Measurements from ENCODE around the gene TNS3. TPM values are rescaled to one million over a fixed set of nuclear protein-coding genes. Genes with fewer than 3 reads are reported as not detected.
"Not testable (repeated sequence)": the region's sequence is repeated elsewhere in the genome, so short reads cannot be mapped to it uniquely, and the experiment has no call there.

Gene TNS3
- total and polyA plus RNA-seq, 3 experiments from 2014 or later, result 1.4 to 1.5 TPM; not detected in 1

GRCh38 chr7:47471831-47472230 lies 110.1 kb downstream of the TNS3 start:
- H3K27ac ChIP-seq (ENCODE audit: low read depth, low read length), result no peak overlapping the region
- peaks cover 0 to 6% (median 0%) of the 10 kb centered on the region in 5 donors for H3K9me3 Mint-ChIP-seq
- no peaks in the 10 kb centered on the region for H3K36me3 ChIP-seq (ENCODE audit: insufficient read depth, low read length)
- H3K4me1 Mint-ChIP-seq, result no peaks in the 10 kb centered on the region
- H3K36me3 Mint-ChIP-seq, result no peaks in the 10 kb centered on the region
- H3K27me3 ChIP-seq (ENCODE audit: insufficient read depth, low read length, poor library complexity, severe bottlenecking), result no peaks in the 10 kb centered on the region
- H3K9me3 ChIP-seq (ENCODE audit: low read length), result no peaks in the 10 kb centered on the region
- POLR2A ChIA-PET, result no interaction called here
- H3K4me3 ChIP-seq (ENCODE audit: low read length), result no peak overlapping the region
- no peak overlapping the region for H3K27ac Mint-ChIP-seq
- CTCF ChIA-PET, result no interaction called here
- no peaks in the 10 kb centered on the region for H3K4me1 ChIP-seq (ENCODE audit: insufficient read depth, low read length)
- peaks cover 0 to 2% of the 10 kb centered on the region in 2 donors for H3K27me3 Mint-ChIP-seq
- no peak overlapping the region for H3K4me3 Mint-ChIP-seq
- DNase-seq, result no peak

- no peaks in the 10 kb centered on the region for H3K4me1 ChIP-seq (ENCODE audit: insufficient read depth, low read length)
- H3K4me1 Mint-ChIP-seq, result no peaks in the 10 kb centered on the region
- ChIA-PET CTCF (no interaction called here), POLR2A (no interaction called here)
- no peaks in the 10 kb centered on the region for H3K9me3 ChIP-seq (ENCODE audit: low read length)
- no peak for DNase-seq
- no peak overlapping the region for H3K4me3 ChIP-seq (ENCODE audit: low read length)
- H3K4me3 Mint-ChIP-seq, result no peak overlapping the region
- H3K36me3 ChIP-seq (ENCODE audit: insufficient read depth, low read length), result no peaks in the 10 kb centered on the region
- H3K27ac ChIP-seq (ENCODE audit: low read depth, low read length), result no peak overlapping the region
- H3K27me3 Mint-ChIP-seq, result peaks cover 0 to 2% of the 10 kb centered on the region in 2 donors
- no peak overlapping the region for H3K27ac Mint-ChIP-seq
- peaks cover 0 to 8% (median 0%) of the 10 kb centered on the region in 5 donors for H3K9me3 Mint-ChIP-seq
- no peaks in the 10 kb centered on the region for H3K36me3 Mint-ChIP-seq
- H3K27me3 ChIP-seq (ENCODE audit: insufficient read depth, low read length, poor library complexity, severe bottlenecking), result no peaks in the 10 kb centered on the region
These were observed 110.6 kb downstream of the TNS3 start for GRCh38 chr7:47471358-47471703.

GRCh38 chr7:47470567-47471357 lies 111.1 kb downstream of the TNS3 start:
- no peak for DNase-seq
- peaks cover 0 to 2% of the 10 kb centered on the region in 2 donors for H3K27me3 Mint-ChIP-seq
- Histone ChIP-seq H3K27me3 (ENCODE audit: insufficient read depth, low read length, poor library complexity, severe bottlenecking) (no peaks in the 10 kb centered on the region), H3K27ac (ENCODE audit: low read depth, low read length) (no peak overlapping the region), H3K36me3 (ENCODE audit: insufficient read depth, low read length) (no peaks in the 10 kb centered on the region), H3K9me3 (ENCODE audit: low read length) (no peaks in the 10 kb centered on the region), H3K4me1 (ENCODE audit: insufficient read depth, low read length) (no peaks in the 10 kb centered on the region), H3K4me3 (ENCODE audit: low read length) (no peak overlapping the region)
- ChIA-PET POLR2A (no interaction called here), CTCF (no interaction called here)
- peaks cover 0 to 5% (median 0%) of the 10 kb centered on the region in 5 donors for H3K9me3 Mint-ChIP-seq
- no peak overlapping the region for H3K4me3 Mint-ChIP-seq
- no peak overlapping the region for H3K27ac Mint-ChIP-seq
- no peaks in the 10 kb centered on the region for H3K36me3 Mint-ChIP-seq
- H3K4me1 Mint-ChIP-seq, result no peaks in the 10 kb centered on the region

- H3K9me3 ChIP-seq (ENCODE audit: low read length); CTCF ChIA-PET; H3K36me3 ChIP-seq (ENCODE audit: insufficient read depth, low read length); POLR2A ChIA-PET; H3K27ac ChIP-seq (ENCODE audit: low read depth, low read length); H3K4me3 ChIP-seq (ENCODE audit: low read length); H3K4me1 ChIP-seq (ENCODE audit: insufficient read depth, low read length); H3K4me3 Mint-ChIP-seq; H3K27ac Mint-ChIP-seq; DNase-seq; H3K27me3 ChIP-seq (ENCODE audit: insufficient read depth, low read length, poor library complexity, severe bottlenecking); H3K36me3 Mint-ChIP-seq; H3K27me3 Mint-ChIP-seq; H3K4me1 Mint-ChIP-seq; H3K9me3 Mint-ChIP-seq: not testable (repeated sequence)
These were observed 112.1 kb downstream of the TNS3 start for GRCh38 chr7:47469846-47470245.

GRCh38 chr7:47466832-47467231 lies 115.1 kb downstream of the TNS3 start:
- Mint-ChIP-seq H3K27me3 (peaks cover 0 to 2% of the 10 kb centered on the region in 2 donors), H3K4me1 (no peaks in the 10 kb centered on the region), H3K9me3 (peaks cover 0 to 5% (median 0%) of the 10 kb centered on the region in 5 donors), H3K27ac (no peak overlapping the region), H3K4me3 (no peak overlapping the region), H3K36me3 (no peaks in the 10 kb centered on the region)
- Histone ChIP-seq H3K27ac (ENCODE audit: low read depth, low read length) (no peak overlapping the region), H3K9me3 (ENCODE audit: low read length) (no peaks in the 10 kb centered on the region), H3K36me3 (ENCODE audit: insufficient read depth, low read length) (no peaks in the 10 kb centered on the region), H3K4me3 (ENCODE audit: low read length) (no peak overlapping the region), H3K4me1 (ENCODE audit: insufficient read depth, low read length) (no peaks in the 10 kb centered on the region), H3K27me3 (ENCODE audit: insufficient read depth, low read length, poor library complexity, severe bottlenecking) (no peaks in the 10 kb centered on the region)
- ChIA-PET CTCF (no interaction called here), POLR2A (no interaction called here)
- no peak for DNase-seq

- CTCF ChIA-PET, result no interaction called here
- H3K27me3 Mint-ChIP-seq, result peaks cover 0 to 2% of the 10 kb centered on the region in 2 donors
- H3K4me1 ChIP-seq (ENCODE audit: insufficient read depth, low read length), result no peaks in the 10 kb centered on the region
- H3K4me3 ChIP-seq (ENCODE audit: low read length), result no peak overlapping the region
- no peaks in the 10 kb centered on the region for H3K36me3 Mint-ChIP-seq
- no peak overlapping the region for H3K4me3 Mint-ChIP-seq
- H3K9me3 Mint-ChIP-seq, result peaks cover 0 to 5% (median 0%) of the 10 kb centered on the region in 5 donors
- no peak overlapping the region for H3K27ac ChIP-seq (ENCODE audit: low read depth, low read length)
- POLR2A ChIA-PET, result no interaction called here
- H3K27ac Mint-ChIP-seq, result peak overlapping the region in 1 of 8 donors; percentile 24
- DNase-seq, result no peak
- H3K36me3 ChIP-seq (ENCODE audit: insufficient read depth, low read length), result no peaks in the 10 kb centered on the region
- H3K4me1 Mint-ChIP-seq, result no peaks in the 10 kb centered on the region
- no peaks in the 10 kb centered on the region for H3K27me3 ChIP-seq (ENCODE audit: insufficient read depth, low read length, poor library complexity, severe bottlenecking)
- no peaks in the 10 kb centered on the region for H3K9me3 ChIP-seq (ENCODE audit: low read length)
These were observed 116.7 kb downstream of the TNS3 start for GRCh38 chr7:47465191-47465590.

- H3K4me3 ChIP-seq (ENCODE audit: low read length), result no peak overlapping the region
- Mint-ChIP-seq H3K27ac (no peak overlapping the region), H3K9me3 (peaks cover 0 to 5% (median 0%) of the 10 kb centered on the region in 5 donors), H3K36me3 (no peaks in the 10 kb centered on the region), H3K27me3 (peaks cover 0 to 2% of the 10 kb centered on the region in 2 donors), H3K4me3 (no peak overlapping the region), H3K4me1 (no peaks in the 10 kb centered on the region)
- no peak for DNase-seq
- POLR2A ChIA-PET, result no interaction called here
- H3K36me3 ChIP-seq (ENCODE audit: insufficient read depth, low read length), result no peaks in the 10 kb centered on the region
- H3K9me3 ChIP-seq (ENCODE audit: low read length), result no peaks in the 10 kb centered on the region
- H3K27ac ChIP-seq (ENCODE audit: low read depth, low read length), result no peak overlapping the region
- CTCF ChIA-PET, result no interaction called here
- H3K27me3 ChIP-seq (ENCODE audit: insufficient read depth, low read length, poor library complexity, severe bottlenecking), result no peaks in the 10 kb centered on the region
- no peaks in the 10 kb centered on the region for H3K4me1 ChIP-seq (ENCODE audit: insufficient read depth, low read length)
These were observed 117.6 kb downstream of the TNS3 start for GRCh38 chr7:47464266-47464665.

GRCh38 chr7:47461746-47462145 lies 120.2 kb downstream of the TNS3 start:
- H3K27me3 Mint-ChIP-seq, result no peaks in the 10 kb centered on the region
- DNase-seq, result no peak
- POLR2A ChIA-PET, result no interaction called here

More at GRCh38 chr7:47461746-47462145, 120.2 kb downstream of the TNS3 start:
- H3K27ac ChIP-seq (ENCODE audit: low read depth, low read length), result no peak overlapping the region
- H3K4me3 ChIP-seq (ENCODE audit: low read length), result no peak overlapping the region
- H3K9me3 Mint-ChIP-seq, result peaks cover 0 to under 1% (median 0%) of the 10 kb centered on the region in 5 donors
- no peaks in the 10 kb centered on the region for H3K27me3 ChIP-seq (ENCODE audit: insufficient read depth, low read length, poor library complexity, severe bottlenecking)
- H3K36me3 Mint-ChIP-seq, result no peaks in the 10 kb centered on the region
- H3K36me3 ChIP-seq (ENCODE audit: insufficient read depth, low read length), result no peaks in the 10 kb centered on the region
- no peak overlapping the region for H3K4me3 Mint-ChIP-seq
- no peaks in the 10 kb centered on the region for H3K4me1 Mint-ChIP-seq
- no peaks in the 10 kb centered on the region for H3K4me1 ChIP-seq (ENCODE audit: insufficient read depth, low read length)
- H3K27ac Mint-ChIP-seq, result no peak overlapping the region
- CTCF ChIA-PET, result no interaction called here
- no peaks in the 10 kb centered on the region for H3K9me3 ChIP-seq (ENCODE audit: low read length)

Data from CD8-positive, alpha-beta memory T cell (primary cell).